Hepatocyte (in vitro differentiated cells): ENCODE measurements around the gene SAA4. TPM values are rescaled to one million over a fixed set of nuclear protein-coding genes. Genes with fewer than 3 reads are reported as not detected.
"Not testable (repeated sequence)": the region's sequence is repeated elsewhere in the genome, so short reads cannot be mapped to it uniquely, and the experiment has no call there.

Source experiments
- DNase-seq: peaks from one replicate; pipeline ENCODE4 v3.0.0-alpha.2; 2016; ENCODE audit warnings: low spot score
- H2AFZ ChIP-seq: fragments of 200-600 bp; sonication (generic); 2 replicates; pipeline ENCODE4 v1.6.0; 2016; ENCODE audit warnings: antibody characterized with exemption, mild to moderate bottlenecking
- H3K27ac ChIP-seq: fragments of 200-600 bp; sonication (generic); 2 replicates; pipeline ENCODE4 v1.5.1; 2016; ENCODE audit warnings: mild to moderate bottlenecking
- H3K27me3 ChIP-seq: fragments of 200-600 bp; sonication (generic); 2 replicates; pipeline ENCODE4 v1.6.1; 2016
- H3K36me3 ChIP-seq: fragments of 200-600 bp; sonication (generic); replicated peaks from 2 replicates; pipeline ENCODE4 v1.5.1; 2016; ENCODE audit warnings: low read depth; ENCODE audit not compliant: insufficient read depth
- H3K4me1 ChIP-seq: fragments of 200-600 bp; sonication (generic); 2 replicates; pipeline ENCODE4 v1.5.1; 2016; ENCODE audit warnings: mild to moderate bottlenecking, moderate library complexity; ENCODE audit not compliant: insufficient read depth
- H3K4me2 ChIP-seq: fragments of 200-600 bp; sonication (generic); 2 replicates; pipeline ENCODE4 v1.6.0; 2016
- H3K4me3 ChIP-seq: fragments of 200-600 bp; sonication (generic); 2 replicates; pipeline ENCODE4 v1.5.1; 2016; ENCODE audit warnings: mild to moderate bottlenecking
- H3K79me2 ChIP-seq: fragments of 200-600 bp; sonication (generic); 2 replicates; pipeline ENCODE4 v1.6.0; 2017; ENCODE audit warnings: mild to moderate bottlenecking
- H3K9me2 ChIP-seq: fragments of 200-600 bp; sonication (generic); replicated peaks from 2 replicates; pipeline ENCODE4 v1.6.0; 2017; ENCODE audit warnings: mild to moderate bottlenecking; ENCODE audit not compliant: insufficient read depth
- H3K9me3 ChIP-seq: fragments of 200-600 bp; sonication (generic); 2 replicates; pipeline ENCODE4 v1.5.1; 2016; ENCODE audit warnings: low read depth, mild to moderate bottlenecking
- H4K20me1 ChIP-seq: fragments of 200-600 bp; sonication (generic); 2 replicates; pipeline ENCODE4 v1.6.0; 2016; ENCODE audit warnings: mild to moderate bottlenecking; ENCODE audit not compliant: insufficient read depth, poor library complexity, severe bottlenecking
- EZH2 ChIP-seq: fragments of 200-600 bp; sonication (generic); IDR thresholded peaks from 2 replicates; pipeline ENCODE4 v1.6.1; 2016; ENCODE audit warnings: antibody characterized with exemption, mild to moderate bottlenecking, borderline replicate concordance
- EZH2phosphoT487 ChIP-seq: fragments of 200-600 bp; sonication (generic); IDR thresholded peaks from one replicate; pipeline ENCODE4 v1.6.1; 2018; ENCODE audit warnings: antibody characterized with exemption, mild to moderate bottlenecking, low read depth, moderate library complexity; ENCODE audit not compliant: unreplicated experiment, severe bottlenecking
- WGBS: methylation state at CpG from one replicate; pipeline ENCODE4 v1.1.6; 2016; ENCODE audit warnings: low lambda C conversion rate; ENCODE audit errors: missing lambda C conversion rate; 5-methylcytosine and 5-hydroxymethylcytosine counted together
- polyA plus RNA-seq: library from polyadenylated mRNA; unstranded; fragments of >200 nt; fragmentation: Nextera tagmentation; extraction: Ambion mirVana; gene quantifications from 2 replicates; pipeline ENCODE4 v1.2.1, GENCODE V29; 2016
- total RNA-seq: library from RNA; depleted of rRNA; stranded (reverse); fragments of >200 nt; gene quantifications from 2 replicates; pipeline ENCODE4 v1.2.3, GENCODE V29; 2014
- TF ChIP-seq, protein P1 (sequence below): fragments of 200-600 bp; sonication (generic); IDR thresholded peaks from 2 replicates; pipeline ENCODE4 v1.5.1; 2016; ENCODE audit warnings: antibody characterized with exemption, mild to moderate bottlenecking; ENCODE audit not compliant: poor library complexity

SAA4 gene
- total and polyA plus RNA-seq, 2 experiments from 2014 or later = 73.8 to 101 TPM

DNA sequence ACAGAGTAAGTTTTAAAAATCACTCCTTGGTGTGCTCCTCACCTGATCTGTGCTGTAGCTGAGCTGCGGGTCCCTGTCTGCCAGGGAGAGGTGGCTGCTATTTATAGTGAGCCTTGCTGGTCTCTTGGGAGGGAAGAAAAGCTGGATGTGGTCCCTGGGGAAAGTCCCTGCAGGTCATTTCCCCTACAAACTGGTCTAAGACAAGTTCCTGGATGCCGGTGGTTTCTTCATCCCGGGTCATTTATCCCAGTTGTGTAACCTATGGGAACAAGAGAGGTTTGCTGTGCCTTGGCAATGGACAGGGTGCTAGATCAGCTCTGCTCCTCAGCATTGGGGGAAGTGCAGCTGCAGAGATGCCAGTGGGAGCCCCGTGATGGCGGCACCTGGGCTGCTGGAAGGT is 12.0 kb upstream of the SAA4 start, which contains the start of gene SAA2:
SAA2 (minus strand) TSS at position 108 of the 400 bp plus-strand sequence. CDS start 657 bp downstream, outside the sequence.
- DNase-seq = no peak
- H3K9me3 ChIP-seq = no peaks in the 10 kb centered on the region
- H3K9me2 ChIP-seq = no peaks in the 10 kb centered on the region
- WGBS = 85% methylated on average over 5 of the region's 5 CpGs
- no peak within 1 kb of the TSS for H3K4me3 ChIP-seq
- TF ChIP-seq EZH2 (no peak), EZH2phosphoT487 (no peak)
- TF ChIP-seq, protein P1, sequence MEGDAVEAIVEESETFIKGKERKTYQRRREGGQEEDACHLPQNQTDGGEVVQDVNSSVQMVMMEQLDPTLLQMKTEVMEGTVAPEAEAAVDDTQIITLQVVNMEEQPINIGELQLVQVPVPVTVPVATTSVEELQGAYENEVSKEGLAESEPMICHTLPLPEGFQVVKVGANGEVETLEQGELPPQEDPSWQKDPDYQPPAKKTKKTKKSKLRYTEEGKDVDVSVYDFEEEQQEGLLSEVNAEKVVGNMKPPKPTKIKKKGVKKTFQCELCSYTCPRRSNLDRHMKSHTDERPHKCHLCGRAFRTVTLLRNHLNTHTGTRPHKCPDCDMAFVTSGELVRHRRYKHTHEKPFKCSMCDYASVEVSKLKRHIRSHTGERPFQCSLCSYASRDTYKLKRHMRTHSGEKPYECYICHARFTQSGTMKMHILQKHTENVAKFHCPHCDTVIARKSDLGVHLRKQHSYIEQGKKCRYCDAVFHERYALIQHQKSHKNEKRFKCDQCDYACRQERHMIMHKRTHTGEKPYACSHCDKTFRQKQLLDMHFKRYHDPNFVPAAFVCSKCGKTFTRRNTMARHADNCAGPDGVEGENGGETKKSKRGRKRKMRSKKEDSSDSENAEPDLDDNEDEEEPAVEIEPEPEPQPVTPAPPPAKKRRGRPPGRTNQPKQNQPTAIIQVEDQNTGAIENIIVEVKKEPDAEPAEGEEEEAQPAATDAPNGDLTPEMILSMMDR = no peak
- no peaks in the 10 kb centered on the region for H3K36me3 ChIP-seq
- H2AFZ ChIP-seq = no peak within 1 kb of the TSS
- H3K27me3 ChIP-seq = no peaks in the 10 kb centered on the region
- no peak within 1 kb of the TSS for H3K4me2 ChIP-seq
- no peaks in the 10 kb centered on the region for H3K4me1 ChIP-seq
- no peaks in the 10 kb centered on the region for H4K20me1 ChIP-seq
- H3K79me2 ChIP-seq = no peaks in the 10 kb centered on the region
- H3K27ac ChIP-seq = no peak within 1 kb of the TSS

DNA sequence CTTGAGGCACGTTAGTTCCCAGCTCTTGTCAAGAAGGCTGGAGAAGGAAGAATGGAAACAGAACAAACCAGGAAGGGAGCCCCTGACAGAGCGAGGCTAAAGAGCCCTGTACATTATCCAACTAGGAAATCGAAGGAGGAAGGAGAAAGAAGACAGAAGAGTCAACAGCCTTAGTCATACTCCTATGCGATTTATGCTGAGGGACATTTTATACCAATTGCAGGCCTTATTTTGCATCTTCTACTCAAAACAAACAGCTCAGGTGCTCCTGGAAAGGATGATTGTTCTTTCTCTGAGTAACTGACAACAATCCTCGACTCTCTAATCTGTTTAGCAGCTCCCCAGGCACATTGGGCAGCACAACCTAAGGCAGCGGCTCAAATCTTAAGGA is 10.6 kb upstream of the SAA4 start:
- H3K4me2 ChIP-seq, H3K27me3 ChIP-seq, H4K20me1 ChIP-seq, H3K36me3 ChIP-seq, H3K9me2 ChIP-seq, H3K9me3 ChIP-seq, DNase-seq, H3K4me3 ChIP-seq, H3K4me1 ChIP-seq, H2AFZ ChIP-seq, H3K27ac ChIP-seq, H3K79me2 ChIP-seq: not testable (repeated sequence)
- WGBS = 75% methylated on average over 3 of the region's 6 CpGs

DNA sequence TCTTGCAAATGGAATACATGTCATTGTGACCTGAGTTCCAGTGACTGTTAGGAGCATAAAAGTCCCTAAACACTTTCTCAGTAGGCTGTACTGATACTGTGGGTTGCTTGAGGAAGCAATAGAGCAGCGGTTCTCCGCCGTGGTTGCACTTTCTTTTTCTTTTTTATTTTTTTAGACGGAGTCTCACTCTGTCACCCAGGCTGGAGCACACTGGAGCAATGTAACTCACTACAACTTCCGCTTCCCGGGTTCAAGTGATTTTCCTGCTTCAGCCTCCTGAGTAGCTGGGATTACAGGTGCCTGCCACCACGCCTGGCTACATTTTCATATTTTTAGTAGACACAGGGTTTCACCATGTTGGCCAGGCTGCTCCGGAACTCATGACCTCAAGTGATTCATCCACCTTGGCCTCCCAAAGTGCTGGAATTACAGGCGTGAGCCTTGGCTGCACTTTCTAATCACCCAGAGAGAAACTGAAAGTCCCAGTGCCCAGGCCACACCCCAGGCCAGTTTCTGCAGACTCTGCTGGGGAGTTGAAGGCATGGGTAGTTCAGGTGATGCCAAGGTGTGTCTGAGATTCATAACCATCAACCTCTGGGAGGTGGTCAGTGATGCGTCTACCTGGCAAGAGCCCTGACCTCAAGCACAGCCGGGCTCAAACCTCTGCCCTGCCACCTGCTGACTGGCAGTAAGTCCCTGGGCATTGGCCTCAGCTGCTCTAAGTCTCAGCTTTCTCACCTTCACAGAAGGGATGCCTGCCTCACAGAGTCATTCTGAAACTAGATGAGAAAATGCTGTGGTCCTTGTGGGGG is 10.0 kb upstream of the SAA4 start:
- not testable (repeated sequence) for H3K9me3 ChIP-seq, H3K36me3 ChIP-seq, H3K4me2 ChIP-seq, H3K27ac ChIP-seq, H3K27me3 ChIP-seq, DNase-seq, H3K79me2 ChIP-seq, H4K20me1 ChIP-seq, H3K9me2 ChIP-seq, H2AFZ ChIP-seq, H3K4me3 ChIP-seq, H3K4me1 ChIP-seq
- WGBS = 89% methylated on average over 11 of the region's 11 CpGs

DNA sequence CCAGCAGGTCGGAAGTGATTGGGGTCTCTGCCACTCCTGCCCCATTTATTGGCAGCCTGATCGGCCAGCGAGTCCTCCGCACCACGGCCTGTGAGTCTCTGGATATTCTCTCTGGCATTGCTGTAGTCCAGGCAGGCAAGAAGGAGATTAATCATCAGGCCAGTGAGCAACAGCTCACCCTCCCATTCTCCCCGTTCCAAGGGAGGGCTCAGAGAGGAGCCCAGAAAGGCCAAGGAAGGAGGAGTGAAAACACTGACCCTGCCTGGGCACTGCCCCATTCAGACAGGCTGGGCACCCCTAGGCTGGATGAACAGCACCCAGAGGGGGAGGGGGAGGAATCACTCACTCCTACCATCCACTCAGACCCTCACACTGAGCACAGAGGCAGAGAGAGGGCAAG is 8.8 kb upstream of the SAA4 start:
- Histone ChIP-seq H3K27me3 (no peaks in the 10 kb centered on the region), H3K9me3 (no peaks in the 10 kb centered on the region), H3K9me2 (no peaks in the 10 kb centered on the region), H3K4me1 (no peaks in the 10 kb centered on the region), H3K27ac (no peak overlapping the region), H3K36me3 (no peaks in the 10 kb centered on the region), H2AFZ (no peak overlapping the region), H3K4me2 (no peak overlapping the region), H3K4me3 (no peak overlapping the region), H3K79me2 (no peaks in the 10 kb centered on the region), H4K20me1 (no peaks in the 10 kb centered on the region)
- TF ChIP-seq EZH2 (no peak), EZH2phosphoT487 (no peak)
- TF ChIP-seq, protein P1 = no peak
- 61% methylated on average over 6 of the region's 6 CpGs for WGBS
- DNase-seq = no peak
